ENCODE measurements around the gene ZC3H4.

The ZC3H4 gene

GRCh38 chr19:47111682-47112165, 1.9 kb downstream of the ZC3H4 start:
- DNase-seq (ENCODE audit: low read depth), result no peak
- TF ChIP-seq CTCF (conservative IDR thresholded peaks at IDR 0.05; ENCODE audit: low read depth, low read length), result no peak
- peak overlapping the region; percentile 97 for H3K4me3 ChIP-seq (ENCODE audit: low read length)

DNA sequence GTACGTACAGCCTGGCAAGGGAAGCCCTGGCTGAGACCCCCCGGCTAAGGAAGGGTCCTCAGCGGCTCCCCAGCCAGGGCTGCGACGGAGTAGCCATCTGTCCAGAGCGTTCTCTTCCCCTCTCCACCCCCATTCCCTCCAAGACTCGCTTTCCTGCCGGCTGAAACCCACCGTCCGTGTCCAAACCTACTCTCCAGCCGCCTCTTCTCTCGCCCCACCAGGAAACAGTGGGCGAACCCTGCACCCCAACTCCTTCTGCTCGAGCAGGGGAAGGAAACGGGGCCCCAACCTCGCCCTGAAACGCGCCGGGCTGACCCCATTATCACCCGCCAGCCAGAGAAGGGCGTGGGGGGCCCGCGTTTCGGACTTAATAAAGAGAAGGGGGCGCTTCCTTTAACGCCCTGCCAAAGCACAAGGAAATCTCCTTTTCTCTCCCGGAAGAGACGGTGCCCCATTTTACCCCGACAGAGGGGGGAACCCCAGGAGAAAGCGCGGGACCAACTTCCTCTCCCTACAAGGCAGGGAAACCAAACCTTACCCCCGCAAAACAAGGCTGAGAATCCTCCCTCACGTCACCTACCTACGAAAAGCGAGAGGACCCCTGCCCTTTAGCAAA, 2.5 kb downstream of the ZC3H4 start:
- peak overlapping the region; percentile 97 for H3K4me3 ChIP-seq (ENCODE audit: low read length)
- TF ChIP-seq CTCF (conservative IDR thresholded peaks at IDR 0.05; ENCODE audit: low read depth, low read length), result no peak
- DNase-seq (ENCODE audit: low read depth), result no peak

- TF ChIP-seq CTCF (conservative IDR thresholded peaks at IDR 0.05; ENCODE audit: low read depth, low read length), result no peak
- H3K4me3 ChIP-seq (ENCODE audit: low read length), result peak overlapping the region; percentile 97
- no peak for DNase-seq (ENCODE audit: low read depth)
Measured at GRCh38 chr19:47110521-47111005, 3.0 kb downstream of the ZC3H4 start.

DNA sequence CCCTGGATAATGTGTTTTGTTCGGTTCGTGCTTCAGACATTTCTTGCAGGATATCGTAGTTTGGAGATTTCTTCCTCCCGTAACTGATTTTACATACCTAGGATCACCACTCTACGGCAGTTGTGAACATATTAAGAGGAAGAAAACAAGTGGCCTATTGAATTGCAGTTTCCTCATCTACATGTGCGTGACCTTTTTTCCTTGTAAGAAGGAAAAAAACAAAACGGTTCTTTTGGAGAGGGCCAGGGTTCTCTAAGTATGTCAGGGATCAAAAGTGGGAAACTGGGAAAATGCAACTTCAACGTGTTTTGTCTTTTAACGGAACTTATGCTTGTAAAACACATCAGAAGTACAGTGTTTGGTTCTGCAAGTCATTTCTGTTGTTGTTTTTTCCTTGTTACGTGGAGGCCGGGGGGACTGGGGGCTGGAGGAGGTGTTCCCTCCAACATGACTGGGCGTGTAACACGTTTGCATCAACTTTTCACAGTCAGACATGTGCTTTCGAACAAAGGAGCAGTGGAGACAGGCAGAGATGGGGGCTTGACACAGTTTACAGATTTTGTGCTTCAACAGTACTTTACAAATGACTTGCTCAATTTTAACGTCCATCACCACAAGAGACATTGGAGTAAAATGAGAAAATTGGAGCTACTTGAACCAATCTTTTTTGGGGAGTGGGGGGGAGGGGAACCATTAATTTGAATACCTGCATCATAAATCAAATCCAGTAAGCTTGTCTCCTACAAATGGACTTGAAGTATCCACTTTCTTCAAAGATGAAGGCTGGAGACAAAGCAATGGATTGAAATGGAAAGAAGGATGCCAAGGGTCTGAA, 3.8 kb downstream of the ZC3H4 start:
- H3K4me3 ChIP-seq (ENCODE audit: low read length), result peak overlapping the region; percentile 97
- no peak for DNase-seq (ENCODE audit: low read depth)
- TF ChIP-seq CTCF (conservative IDR thresholded peaks at IDR 0.05; ENCODE audit: low read depth, low read length), result no peak

DNA sequence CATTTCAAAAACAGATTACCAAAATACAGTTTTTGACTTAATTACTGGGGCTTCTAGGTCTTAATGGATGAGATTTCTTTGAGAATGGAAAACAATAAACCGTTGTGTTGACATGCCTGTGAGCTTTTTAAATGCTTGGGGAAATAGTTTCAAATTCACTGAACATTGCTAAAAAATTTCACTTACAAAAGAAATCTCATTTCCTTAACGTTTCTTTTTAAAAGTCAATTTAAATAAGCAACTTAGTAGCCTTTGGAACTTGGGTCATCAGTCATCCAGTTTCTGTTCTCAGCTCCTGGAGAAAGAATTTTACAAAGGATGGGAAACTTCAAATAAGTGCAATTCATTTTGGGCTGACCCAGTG, 4.4 kb downstream of the ZC3H4 start:
- no peak for DNase-seq (ENCODE audit: low read depth)
- TF ChIP-seq CTCF (conservative IDR thresholded peaks at IDR 0.05; ENCODE audit: low read depth, low read length), result no peak
- peak overlapping the region; percentile 97 for H3K4me3 ChIP-seq (ENCODE audit: low read length)

GRCh38 chr19:47107953-47108746, 5.4 kb downstream of the ZC3H4 start:
- no peak for DNase-seq (ENCODE audit: low read depth)
- H3K4me3 ChIP-seq (ENCODE audit: low read length), result no peak overlapping the region
- TF ChIP-seq CTCF (conservative IDR thresholded peaks at IDR 0.05; ENCODE audit: low read depth, low read length), result no peak
